Measurements from ENCODE around the gene ACYP1.

Gene ACYP1

DNA sequence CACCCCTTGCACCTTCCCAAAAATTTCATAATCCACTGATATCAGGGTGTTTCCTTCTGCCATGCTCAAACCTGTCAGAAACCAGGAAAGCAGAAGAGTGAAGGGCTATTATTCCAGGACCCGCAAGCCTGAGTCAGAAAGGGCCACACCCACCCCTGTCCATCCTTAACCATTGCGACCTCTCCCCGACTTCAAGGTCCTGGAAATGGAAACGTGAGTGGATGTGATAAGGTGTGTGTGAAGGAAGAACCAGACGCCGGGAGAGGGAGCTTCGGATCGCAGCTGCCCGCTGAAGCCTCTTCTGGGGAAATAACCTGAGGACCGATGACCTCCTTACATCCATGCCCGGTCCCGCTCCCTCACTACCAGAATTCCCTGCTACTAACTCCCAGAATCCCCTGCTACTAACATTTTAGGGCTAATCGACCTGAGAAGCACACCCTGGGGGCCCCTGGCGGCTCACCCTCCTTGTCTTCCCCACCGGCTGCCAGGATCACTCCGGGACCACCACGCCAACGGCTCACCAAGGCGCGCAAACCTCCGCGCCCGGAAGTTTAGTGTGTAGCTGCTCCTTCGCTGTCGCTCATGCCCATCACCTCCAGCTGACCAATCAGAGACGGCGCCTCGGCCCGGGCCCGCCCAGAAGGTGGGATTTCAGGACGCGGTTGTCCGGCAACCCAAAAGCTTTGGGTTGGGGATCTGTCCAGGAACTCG, at the start of gene ACYP1:
TSS of gene ACYP1 (minus strand) at position 534 of the 714 bp plus-strand sequence. CDS start at position 63, 471 bp downstream.
- Histone ChIP-seq H3K27me3 (ENCODE audit: low read depth, low read length) (no peaks in the 10 kb centered on the region), H3K27ac (ENCODE audit: low read length) (peak within 1 kb of the TSS; percentile 72), H3K4me1 (ENCODE audit: control insufficient read depth in 1 of 2, insufficient read depth in 2 of 2, low read length in 2 of 2) (peaks cover 0 to 18% of the 10 kb centered on the region in 2 donors), H3K36me3 (ENCODE audit: control insufficient read depth in 1 of 2, insufficient read depth in 2 of 2, low read length in 2 of 2) (no peaks in the 10 kb centered on the region), H3K9me3 (ENCODE audit: control insufficient read depth in 1 of 2, low read length in 2 of 2) (no peaks in the 10 kb centered on the region), H3K4me3 (ENCODE audit: low read depth in 1 of 2, low read length in 2 of 2) (peak within 1 kb of the TSS; percentile 82 to 94)

DNA sequence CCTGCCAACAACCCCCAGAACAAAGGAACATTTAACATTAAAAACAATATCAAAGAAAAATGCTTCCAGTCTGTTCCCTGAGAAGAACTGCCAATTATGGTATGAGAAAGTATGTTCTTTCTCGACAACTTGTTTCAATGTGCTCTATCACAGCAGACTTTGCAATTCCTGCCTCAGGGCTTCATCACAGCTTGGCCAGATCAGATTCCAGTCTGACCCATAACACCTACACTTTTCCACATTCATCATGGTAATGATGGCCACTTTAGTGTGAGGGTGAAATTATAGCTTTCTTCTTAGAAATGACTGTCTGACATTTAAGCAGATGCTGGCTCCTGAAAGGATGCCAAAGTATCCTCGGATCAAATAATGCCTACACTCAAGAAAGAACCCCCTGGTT, 46.1 kb upstream of the ACYP1 start:
- Histone ChIP-seq H3K27ac (ENCODE audit: low read length) (no peak overlapping the region), H3K4me3 (ENCODE audit: low read depth in 1 of 2, low read length in 2 of 2) (no peak overlapping the region), H3K27me3 (ENCODE audit: low read depth, low read length) (no peaks in the 10 kb centered on the region), H3K4me1 (ENCODE audit: control insufficient read depth in 1 of 2, insufficient read depth in 2 of 2, low read length in 2 of 2) (no peaks in the 10 kb centered on the region), H3K36me3 (ENCODE audit: control insufficient read depth in 1 of 2, insufficient read depth in 2 of 2, low read length in 2 of 2) (peaks cover 74 to 88% of the 10 kb centered on the region in 2 donors), H3K9me3 (ENCODE audit: control insufficient read depth in 1 of 2, low read length in 2 of 2) (no peaks in the 10 kb centered on the region)

DNA sequence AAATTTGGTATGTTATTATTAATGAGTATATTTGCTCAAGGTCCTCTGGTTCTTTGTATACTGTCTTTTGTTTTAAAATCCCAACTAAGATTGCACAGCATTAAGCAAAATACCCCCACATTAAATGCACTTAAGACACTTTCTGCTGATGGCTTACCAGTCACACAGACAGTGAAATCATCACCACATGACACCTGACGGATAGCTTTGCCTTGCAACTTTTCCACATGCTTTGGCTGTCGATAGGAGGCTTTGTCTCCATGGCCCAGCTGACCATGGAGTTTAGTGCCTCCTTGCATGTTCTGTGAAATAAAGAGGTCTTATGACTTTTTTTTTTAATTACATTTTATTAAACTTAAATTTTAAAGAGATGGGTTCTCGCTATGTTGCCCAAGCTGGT, 43.4 kb upstream of the ACYP1 start:
- peaks cover 61 to 79% of the 10 kb centered on the region in 2 donors for H3K36me3 ChIP-seq (ENCODE audit: control insufficient read depth in 1 of 2, insufficient read depth in 2 of 2, low read length in 2 of 2)
- no peaks in the 10 kb centered on the region for H3K4me1 ChIP-seq (ENCODE audit: control insufficient read depth in 1 of 2, insufficient read depth in 2 of 2, low read length in 2 of 2)
- no peaks in the 10 kb centered on the region for H3K27me3 ChIP-seq (ENCODE audit: low read depth, low read length)
- H3K4me3 ChIP-seq (ENCODE audit: low read depth in 1 of 2, low read length in 2 of 2): no peak overlapping the region
- no peaks in the 10 kb centered on the region for H3K9me3 ChIP-seq (ENCODE audit: control insufficient read depth in 1 of 2, low read length in 2 of 2)
- no peak overlapping the region for H3K27ac ChIP-seq (ENCODE audit: low read length)

DNA sequence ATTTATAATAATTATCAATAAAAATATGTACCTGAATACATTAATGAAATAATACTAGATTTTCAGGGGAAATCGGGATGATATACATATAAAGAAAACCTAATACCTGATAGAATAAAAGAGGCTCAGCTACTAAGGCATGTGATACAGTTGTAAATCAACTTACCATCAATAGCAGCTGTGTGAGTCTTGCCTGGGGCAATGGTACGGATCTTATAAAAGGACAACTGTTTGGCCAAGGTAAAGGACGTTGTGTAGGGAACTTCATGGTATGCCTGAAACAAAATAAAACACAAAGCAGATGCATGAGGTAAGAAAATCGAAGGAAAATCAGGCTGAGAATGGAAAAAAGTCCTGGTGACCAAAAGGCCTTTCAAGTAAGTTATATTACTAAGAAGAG, 37.7 kb upstream of the ACYP1 start:
- peaks cover 0 to 10% of the 10 kb centered on the region in 2 donors for H3K4me1 ChIP-seq (ENCODE audit: control insufficient read depth in 1 of 2, insufficient read depth in 2 of 2, low read length in 2 of 2)
- no peak overlapping the region for H3K4me3 ChIP-seq (ENCODE audit: low read depth in 1 of 2, low read length in 2 of 2)
- H3K9me3 ChIP-seq (ENCODE audit: control insufficient read depth in 1 of 2, low read length in 2 of 2): no peaks in the 10 kb centered on the region
- H3K27me3 ChIP-seq (ENCODE audit: low read depth, low read length): no peaks in the 10 kb centered on the region
- peaks cover 64 to 71% of the 10 kb centered on the region in 2 donors for H3K36me3 ChIP-seq (ENCODE audit: control insufficient read depth in 1 of 2, insufficient read depth in 2 of 2, low read length in 2 of 2)
- no peak overlapping the region for H3K27ac ChIP-seq (ENCODE audit: low read length)

DNA sequence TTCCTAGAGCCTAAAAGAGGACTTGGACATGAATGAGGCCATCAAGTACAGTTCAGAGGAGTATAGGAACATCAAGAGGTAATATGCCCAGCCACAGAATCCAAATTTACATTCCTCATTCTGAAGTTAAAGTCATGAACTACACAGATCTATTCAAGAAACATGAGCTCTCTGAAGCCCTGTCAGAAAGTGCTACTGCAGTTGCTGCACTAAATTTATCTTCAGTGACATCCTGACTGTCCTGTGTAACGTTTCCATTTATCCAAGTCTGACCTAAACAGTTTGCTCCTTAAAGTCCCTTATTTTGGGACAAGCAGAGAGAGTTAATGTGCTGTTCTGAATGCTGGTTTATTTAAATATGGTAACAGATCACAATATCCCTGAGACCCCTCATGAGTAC, 34.9 kb upstream of the ACYP1 start:
- H3K27me3 ChIP-seq (ENCODE audit: low read depth, low read length): no peaks in the 10 kb centered on the region
- H3K36me3 ChIP-seq (ENCODE audit: control insufficient read depth in 1 of 2, insufficient read depth in 2 of 2, low read length in 2 of 2): peaks cover 64 to 73% of the 10 kb centered on the region in 2 donors
- no peaks in the 10 kb centered on the region for H3K9me3 ChIP-seq (ENCODE audit: control insufficient read depth in 1 of 2, low read length in 2 of 2)
- no peak overlapping the region for H3K4me3 ChIP-seq (ENCODE audit: low read depth in 1 of 2, low read length in 2 of 2)
- H3K4me1 ChIP-seq (ENCODE audit: control insufficient read depth in 1 of 2, insufficient read depth in 2 of 2, low read length in 2 of 2): peaks cover 0 to 10% of the 10 kb centered on the region in 2 donors
- no peak overlapping the region for H3K27ac ChIP-seq (ENCODE audit: low read length)

DNA sequence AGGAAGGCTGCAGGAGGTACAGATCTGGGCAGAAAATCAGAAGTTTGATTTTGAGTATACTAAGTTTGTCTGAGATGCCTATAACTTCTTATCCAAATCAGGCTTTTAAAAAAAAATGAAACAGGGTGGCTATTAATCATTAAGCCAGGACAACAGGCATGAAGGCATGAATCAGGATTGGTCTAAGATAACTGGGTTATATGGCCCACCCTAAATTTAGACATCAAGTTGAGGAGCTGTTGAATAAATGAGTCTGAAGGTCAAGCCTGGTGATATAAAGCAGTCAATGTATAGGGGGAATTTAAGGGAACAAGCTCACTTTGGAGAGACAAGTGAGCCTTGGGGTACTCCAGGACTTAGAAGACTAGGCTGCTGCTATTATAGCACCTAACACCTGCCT, 34.4 kb upstream of the ACYP1 start:
- H3K9me3 ChIP-seq (ENCODE audit: control insufficient read depth in 1 of 2, low read length in 2 of 2): no peaks in the 10 kb centered on the region
- peaks cover 61 to 72% of the 10 kb centered on the region in 2 donors for H3K36me3 ChIP-seq (ENCODE audit: control insufficient read depth in 1 of 2, insufficient read depth in 2 of 2, low read length in 2 of 2)
- H3K4me1 ChIP-seq (ENCODE audit: control insufficient read depth in 1 of 2, insufficient read depth in 2 of 2, low read length in 2 of 2): peaks cover 0 to 10% of the 10 kb centered on the region in 2 donors
- H3K4me3 ChIP-seq (ENCODE audit: low read depth in 1 of 2, low read length in 2 of 2): no peak overlapping the region
- no peaks in the 10 kb centered on the region for H3K27me3 ChIP-seq (ENCODE audit: low read depth, low read length)
- H3K27ac ChIP-seq (ENCODE audit: low read length): no peak overlapping the region

DNA sequence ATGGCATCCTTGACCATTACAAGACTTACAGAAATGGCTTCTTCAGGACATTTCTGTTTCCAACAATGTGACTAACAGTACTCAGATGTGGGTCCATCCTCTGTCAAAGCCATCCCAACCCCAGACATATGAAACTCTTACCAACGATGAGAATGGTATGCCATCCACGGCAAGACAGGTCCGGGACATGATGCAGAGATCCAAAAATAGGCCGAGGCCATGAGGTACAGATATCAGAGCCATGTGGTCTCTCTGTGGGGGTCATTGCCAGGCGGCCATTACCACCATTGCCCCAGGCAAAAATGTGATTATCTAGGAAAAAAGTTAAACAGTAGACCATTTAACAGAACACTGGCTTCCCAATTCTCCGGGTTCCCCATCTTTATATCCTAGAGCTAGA, 33.1 kb upstream of the ACYP1 start:
- Histone ChIP-seq H3K27ac (ENCODE audit: low read length) (no peak overlapping the region), H3K9me3 (ENCODE audit: control insufficient read depth in 1 of 2, low read length in 2 of 2) (no peaks in the 10 kb centered on the region), H3K27me3 (ENCODE audit: low read depth, low read length) (no peaks in the 10 kb centered on the region), H3K4me1 (ENCODE audit: control insufficient read depth in 1 of 2, insufficient read depth in 2 of 2, low read length in 2 of 2) (peaks cover 0 to 10% of the 10 kb centered on the region in 2 donors), H3K36me3 (ENCODE audit: control insufficient read depth in 1 of 2, insufficient read depth in 2 of 2, low read length in 2 of 2) (peaks cover 66 to 82% of the 10 kb centered on the region in 2 donors), H3K4me3 (ENCODE audit: low read depth in 1 of 2, low read length in 2 of 2) (no peak overlapping the region)

DNA sequence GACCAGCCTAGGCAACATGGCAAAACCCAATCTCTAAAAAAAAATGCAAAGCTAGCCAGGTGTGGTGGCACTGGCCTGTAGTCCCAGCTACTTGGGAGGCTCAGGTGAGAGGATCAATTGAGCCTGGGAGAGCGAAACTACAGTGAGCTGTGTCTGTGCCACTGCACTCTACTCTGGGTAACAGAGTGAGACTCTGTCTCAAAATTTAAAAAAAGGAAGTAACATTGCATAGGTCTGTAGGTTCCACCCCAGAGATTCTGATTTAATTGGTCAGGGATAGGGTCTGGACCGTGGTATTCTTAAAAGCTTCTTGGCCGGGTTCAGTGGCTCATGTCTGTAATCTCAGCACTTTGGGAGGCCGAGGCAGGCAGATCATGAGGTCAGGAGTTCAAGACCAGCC, 31.9 kb upstream of the ACYP1 start:
- H3K9me3 ChIP-seq (ENCODE audit: control insufficient read depth in 1 of 2, low read length in 2 of 2): no peaks in the 10 kb centered on the region
- peaks cover 54 to 84% of the 10 kb centered on the region in 2 donors for H3K36me3 ChIP-seq (ENCODE audit: control insufficient read depth in 1 of 2, insufficient read depth in 2 of 2, low read length in 2 of 2)
- H3K4me1 ChIP-seq (ENCODE audit: control insufficient read depth in 1 of 2, insufficient read depth in 2 of 2, low read length in 2 of 2): peaks cover 0 to 10% of the 10 kb centered on the region in 2 donors
- no peaks in the 10 kb centered on the region for H3K27me3 ChIP-seq (ENCODE audit: low read depth, low read length)
- no peak overlapping the region for H3K4me3 ChIP-seq (ENCODE audit: low read depth in 1 of 2, low read length in 2 of 2)
- H3K27ac ChIP-seq (ENCODE audit: low read length): no peak overlapping the region

DNA sequence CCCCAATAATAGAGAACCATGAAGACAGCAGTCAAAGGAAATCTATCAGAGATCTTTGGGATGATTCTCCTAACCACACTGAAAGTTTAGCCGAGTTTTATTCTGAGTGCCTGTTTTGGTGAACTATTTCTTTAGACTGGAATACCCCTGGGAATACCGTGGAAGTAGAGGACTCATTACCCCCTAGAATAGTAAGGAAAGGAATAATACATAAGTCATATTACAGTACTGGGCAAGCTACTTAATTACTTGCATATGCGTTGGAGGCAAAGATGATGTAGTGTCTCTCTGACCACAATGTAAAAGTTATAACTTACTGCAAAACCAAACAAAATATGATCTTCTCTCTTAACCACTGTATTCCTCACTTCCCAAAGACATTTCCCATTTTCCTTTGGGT, 31.1 kb upstream of the ACYP1 start:
- Histone ChIP-seq H3K4me3 (ENCODE audit: low read depth in 1 of 2, low read length in 2 of 2) (no peak overlapping the region), H3K4me1 (ENCODE audit: control insufficient read depth in 1 of 2, insufficient read depth in 2 of 2, low read length in 2 of 2) (peaks cover 0 to 10% of the 10 kb centered on the region in 2 donors), H3K27me3 (ENCODE audit: low read depth, low read length) (no peaks in the 10 kb centered on the region), H3K9me3 (ENCODE audit: control insufficient read depth in 1 of 2, low read length in 2 of 2) (no peaks in the 10 kb centered on the region), H3K27ac (ENCODE audit: low read length) (no peak overlapping the region), H3K36me3 (ENCODE audit: control insufficient read depth in 1 of 2, insufficient read depth in 2 of 2, low read length in 2 of 2) (peaks cover 52 to 83% of the 10 kb centered on the region in 2 donors)

DNA sequence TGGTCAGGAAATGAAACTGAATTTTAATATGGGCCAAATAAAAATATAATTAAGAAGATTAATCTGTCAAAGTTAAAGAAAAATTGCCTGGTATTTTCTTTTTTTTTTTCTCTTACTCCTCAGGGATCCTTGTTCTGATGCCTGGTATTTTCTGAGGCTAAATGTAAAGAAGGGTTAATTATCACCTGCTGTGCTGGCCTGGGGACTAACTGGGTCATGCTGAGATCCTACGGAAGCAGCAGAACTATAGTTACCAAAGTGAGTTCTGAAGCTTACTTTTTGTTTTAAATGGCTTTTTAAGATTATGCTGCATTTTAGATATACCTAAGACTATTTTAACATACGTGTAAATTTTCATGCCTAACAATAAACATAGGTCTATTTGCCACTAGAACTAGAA, 28.9 kb upstream of the ACYP1 start:
- H3K4me3 ChIP-seq (ENCODE audit: low read depth in 1 of 2, low read length in 2 of 2): no peak overlapping the region
- no peaks in the 10 kb centered on the region for H3K9me3 ChIP-seq (ENCODE audit: control insufficient read depth in 1 of 2, low read length in 2 of 2)
- peaks cover 44 to 72% of the 10 kb centered on the region in 2 donors for H3K36me3 ChIP-seq (ENCODE audit: control insufficient read depth in 1 of 2, insufficient read depth in 2 of 2, low read length in 2 of 2)
- H3K27me3 ChIP-seq (ENCODE audit: low read depth, low read length): no peaks in the 10 kb centered on the region
- no peak overlapping the region for H3K27ac ChIP-seq (ENCODE audit: low read length)
- peaks cover 0 to 2% of the 10 kb centered on the region in 2 donors for H3K4me1 ChIP-seq (ENCODE audit: control insufficient read depth in 1 of 2, insufficient read depth in 2 of 2, low read length in 2 of 2)

DNA sequence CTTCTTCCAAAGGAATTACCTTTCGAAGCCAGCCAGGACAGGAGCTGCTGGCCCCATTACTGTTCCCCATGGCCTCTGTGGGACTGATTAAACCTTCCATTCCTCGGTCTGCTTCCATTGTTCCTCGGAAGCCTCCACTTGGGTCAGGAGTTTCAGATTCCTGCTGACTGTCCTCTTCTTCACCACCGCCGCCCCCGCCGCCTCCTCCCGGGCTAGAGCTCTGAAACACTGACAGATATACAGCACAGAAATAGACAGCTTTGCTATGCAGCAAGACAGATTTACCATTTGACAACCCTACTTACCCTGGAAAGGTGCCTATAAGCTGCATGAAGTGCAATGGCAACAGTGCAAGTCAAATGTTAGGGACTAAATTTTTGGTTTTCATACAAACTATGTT, 27.4 kb upstream of the ACYP1 start:
- peaks cover 46 to 72% of the 10 kb centered on the region in 2 donors for H3K36me3 ChIP-seq (ENCODE audit: control insufficient read depth in 1 of 2, insufficient read depth in 2 of 2, low read length in 2 of 2)
- no peak overlapping the region for H3K4me3 ChIP-seq (ENCODE audit: low read depth in 1 of 2, low read length in 2 of 2)
- H3K27ac ChIP-seq (ENCODE audit: low read length): no peak overlapping the region
- no peaks in the 10 kb centered on the region for H3K9me3 ChIP-seq (ENCODE audit: control insufficient read depth in 1 of 2, low read length in 2 of 2)
- H3K4me1 ChIP-seq (ENCODE audit: control insufficient read depth in 1 of 2, insufficient read depth in 2 of 2, low read length in 2 of 2): no peaks in the 10 kb centered on the region
- H3K27me3 ChIP-seq (ENCODE audit: low read depth, low read length): no peaks in the 10 kb centered on the region

DNA sequence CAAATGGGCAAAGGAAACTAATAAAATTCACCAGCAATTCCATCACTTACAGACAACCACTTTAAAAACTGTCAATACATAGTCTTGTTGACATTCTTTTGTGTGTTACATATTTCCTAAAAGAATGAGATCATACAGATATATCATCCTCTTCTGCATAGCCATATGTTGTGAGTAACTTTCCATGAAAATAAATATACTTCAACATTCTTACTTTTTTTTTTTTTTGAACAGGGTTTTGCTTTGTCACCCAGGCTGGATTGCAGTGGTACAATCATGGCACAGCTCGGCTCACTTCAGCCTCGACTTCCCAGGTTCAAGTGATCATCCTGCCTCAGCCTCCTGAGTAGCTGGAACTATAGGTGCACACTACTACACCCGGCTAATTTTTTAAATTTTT, 26.5 kb upstream of the ACYP1 start:
- Histone ChIP-seq H3K27me3 (ENCODE audit: low read depth, low read length) (no peaks in the 10 kb centered on the region), H3K4me3 (ENCODE audit: low read depth in 1 of 2, low read length in 2 of 2) (no peak overlapping the region), H3K36me3 (ENCODE audit: control insufficient read depth in 1 of 2, insufficient read depth in 2 of 2, low read length in 2 of 2) (peaks cover 44 to 71% of the 10 kb centered on the region in 2 donors), H3K27ac (ENCODE audit: low read length) (no peak overlapping the region), H3K4me1 (ENCODE audit: control insufficient read depth in 1 of 2, insufficient read depth in 2 of 2, low read length in 2 of 2) (no peaks in the 10 kb centered on the region), H3K9me3 (ENCODE audit: control insufficient read depth in 1 of 2, low read length in 2 of 2) (no peaks in the 10 kb centered on the region)

All from muscle layer of duodenum (tissue), 2 donors.